Measurements from ENCODE around the gene SERGEF. TPM values are rescaled to one million over a fixed set of nuclear protein-coding genes. Genes with fewer than 3 reads are reported as not detected.

SERGEF gene
- total and polyA plus RNA-seq, 2 of the 13 experiments (the other 11 are each of a cell fraction or from before 2014, with no cell fraction given): 54.5 to 114 TPM

GRCh38 chr11:17748761-17749721 lies 263.8 kb downstream of the SERGEF start (continued):
- no peak for TF ChIP-seq ZNF547 (CRISPR knock-in tag; IDR thresholded peaks at IDR 0.05)

- FAIRE-seq (no peak), ATAC-seq (no peak), DNase-seq (ENCODE audit: low spot score) (no peak)
- Histone ChIP-seq H3K27me3 (ENCODE audit: control insufficient read depth in 1 of 2, insufficient read depth in 2 of 2, low read length in 2 of 2) (peaks cover 1 to 29% of the 10 kb centered on the region in 2 experiments; a peak in 3 of 5 replicates), H2AFZ (ENCODE audit: low read length) (no peak overlapping the region), H3K4me1 (ENCODE audit: insufficient read depth, low read length) (peaks cover 29% of the 10 kb centered on the region), H3K27ac (ENCODE audit: extremely low read length, insufficient read depth, low read length) (no peak overlapping the region), H4K20me1 (ENCODE audit: insufficient read depth, low read length) (no peaks in the 10 kb centered on the region), H3K79me2 (ENCODE audit: insufficient read depth, low read length) (no peaks in the 10 kb centered on the region), H3K4me2 (ENCODE audit: low read depth, low read length) (no peak overlapping the region), H3K36me3 (replicated peaks in 1 of 2; ENCODE audit: control insufficient read depth in 1 of 2, insufficient read depth in 2 of 2, low read length in 2 of 2) (no peaks in the 10 kb centered on the region), H3K4me3 (replicated peaks in 1 of 3; ENCODE audit: insufficient read depth in 1 of 3, low read depth in 2 of 3, low read length in 3 of 3) (no peak overlapping the region), H3K9ac (ENCODE audit: insufficient read depth, low read depth, low read length) (no peak overlapping the region), H3K9me3 (ENCODE audit: low read length) (no peaks in the 10 kb centered on the region)
- intact Hi-C loops (cut with micrococcal nuclease; ENCODE audit: unreplicated experiment): no loop called here
- POLR2A ChIA-PET: no interaction called here
- WGBS (ENCODE audit: low lambda C conversion rate): 89% methylated on average over 8 of the region's 8 CpGs
- TF ChIP-seq ZNF800 (CRISPR knock-in tag; IDR thresholded peaks at IDR 0.05) (no peak), ELF3 (CRISPR knock-in tag; IDR thresholded peaks at IDR 0.05) (no peak), ZNF10 (CRISPR knock-in tag; IDR thresholded peaks at IDR 0.05; ENCODE audit: borderline replicate concordance, low read depth) (no peak), PRDM4 (CRISPR knock-in tag; IDR thresholded peaks at IDR 0.05; ENCODE audit: borderline replicate concordance) (no peak)
- CTCF ChIA-PET (ENCODE audit: low intra/inter-chr PET ratio, low total read pairs): no interaction called here
- in situ Hi-C loops (cut with HindIII; ENCODE audit: extremely low pct_ligation_motif_present, low pct_unique_long_range_greater_than_20kb): no loop called here
- no TSS peak for BruUV-seq (replicated peaks)
Observed at GRCh38 chr11:17748044-17748443, 264.8 kb downstream of the SERGEF start.
